ENCODE measurements around the gene MRPL22.

GRCh38 chr5:154895606-154896561, 45.0 kb upstream of the MRPL22 start:
- TF ChIP-seq POLR2A (IDR thresholded peaks at IDR 0.05; ENCODE audit: low read depth, low read length) (no peak), POLR2AphosphoS5 (IDR thresholded peaks at IDR 0.05; ENCODE audit: low read depth, low read length) (no peak), TAF1 (IDR thresholded peaks at IDR 0.05; ENCODE audit: low read depth, low read length) (no peak), SPI1 (IDR thresholded peaks at IDR 0.05; ENCODE audit: low read depth, low read length) (no peak)

Measured in GM12891 (cell line).